Keratinocyte (primary cell): ENCODE results near the gene MESP2. TPM values are rescaled to one million over a fixed set of nuclear protein-coding genes. Genes with fewer than 3 reads are reported as not detected.

ENCODE experiments used
- DNase-seq: peaks from one replicate; pipeline ENCODE4 v3.0.0-alpha.2; 2011; ENCODE audit warnings: low read depth, missing footprints, low spot score
- FAIRE-seq: peaks from 2 replicates; lab custom pipeline; 2011; peaks lifted over from hg19 to GRCh38; lab: Jason Lieb, UNC
- H2AFZ ChIP-seq: 2 replicates; pipeline ENCODE4 v1.6.0; 2012; ENCODE audit warnings: low read length, control low read depth, inconsistent platforms; ENCODE audit not compliant: control insufficient read depth
- H3K27ac ChIP-seq: 2 replicates; pipeline ENCODE4 v1.5.1; 2011; ENCODE audit warnings: low read length; ENCODE audit not compliant: control insufficient read depth, insufficient read depth
- H3K27me3 ChIP-seq: 3 replicates; pipeline ENCODE4 v1.6.0; 2011; ENCODE audit warnings: low read length; ENCODE audit not compliant: control insufficient read depth, insufficient read depth; ENCODE audit errors: extremely low read depth
- H3K36me3 ChIP-seq, 2 experiments: 2 replicates in 1 of 2; 3 replicates in 1 of 2; pipeline ENCODE4 v1.5.1; 2011; ENCODE audit warnings: low read length in 2 of 2, mild to moderate bottlenecking in 1 of 2; ENCODE audit not compliant: control insufficient read depth in 2 of 2, insufficient read depth in 2 of 2; ENCODE audit errors: extremely low read depth in 1 of 2
- H3K4me1 ChIP-seq: 3 replicates; pipeline ENCODE4 v1.5.1; 2011; ENCODE audit warnings: low read length; ENCODE audit not compliant: control insufficient read depth, insufficient read depth; ENCODE audit errors: extremely low read depth
- H3K4me2 ChIP-seq: 3 replicates; pipeline ENCODE4 v1.6.0; 2011; ENCODE audit warnings: low read depth, low read length; ENCODE audit not compliant: control insufficient read depth, insufficient read depth; ENCODE audit errors: extremely low read depth
- H3K4me3 ChIP-seq, 3 experiments: fragments of 200-600 bp in 1 of 3; sonication (generic) in 1 of 3; 2 replicates in 2 of 3; 3 replicates in 1 of 3; pipeline ENCODE4 v1.5.1; 2011 to 2016; ENCODE audit warnings: low read length in 3 of 3, mild to moderate bottlenecking in 3 of 3, control low read depth in 2 of 3, inconsistent platforms in 1 of 3, low read depth in 1 of 3, mixed read lengths in 1 of 3, mixed run types in 1 of 3, moderate library complexity in 1 of 3; ENCODE audit not compliant: control insufficient read depth in 2 of 3, insufficient read depth in 2 of 3; ENCODE audit errors: extremely low read depth in 1 of 3
- H3K79me2 ChIP-seq: 2 replicates; pipeline ENCODE4 v1.6.0; 2012; ENCODE audit warnings: low read length; ENCODE audit not compliant: control insufficient read depth, insufficient read depth
- H3K9ac ChIP-seq: 3 replicates; pipeline ENCODE4 v1.6.0; 2011; ENCODE audit warnings: low read length; ENCODE audit not compliant: control insufficient read depth, insufficient read depth; ENCODE audit errors: extremely low read depth
- H3K9me1 ChIP-seq: 3 replicates; pipeline ENCODE4 v1.6.0; 2011; ENCODE audit warnings: low read length; ENCODE audit not compliant: control insufficient read depth, insufficient read depth; ENCODE audit errors: extremely low read depth
- H3K9me3 ChIP-seq: 2 replicates; pipeline ENCODE4 v1.5.1; 2012; ENCODE audit warnings: low read depth, low read length; ENCODE audit not compliant: control insufficient read depth
- H4K20me1 ChIP-seq: 3 replicates; pipeline ENCODE4 v1.6.0; 2011; ENCODE audit warnings: low read length; ENCODE audit not compliant: control insufficient read depth, insufficient read depth; ENCODE audit errors: extremely low read depth
- CTCF ChIP-seq, 3 experiments: IDR thresholded peaks in 1 of 3; conservative IDR thresholded peaks in 1 of 3; optimal IDR thresholded peaks in 1 of 3; 2 replicates in 2 of 3; 3 replicates in 1 of 3; pipeline versions ENCODE3 to v1.5.1; 2011; ENCODE audit warnings: low read length in 3 of 3, mild to moderate bottlenecking in 3 of 3, moderate library complexity in 2 of 3, control low read depth in 1 of 3, inconsistent platforms in 1 of 3; ENCODE audit not compliant: insufficient read depth in 2 of 3; ENCODE audit errors: extremely low read depth in 1 of 3
- EZH2 ChIP-seq: IDR thresholded peaks from one replicate; pipeline ENCODE4 v1.6.1; 2012; ENCODE audit warnings: inconsistent platforms, mild to moderate bottlenecking, low read length, moderate library complexity
- dilution Hi-C: fragments of 300-500 bp; cut with MboI; formaldehyde crosslinking; loops from one replicate; pipeline ENCODE4 v1.7.0; 2020; ENCODE audit warnings: low sequenced_read_pairs; ENCODE audit not compliant: extremely low pct_ligation_motif_present
- polyA plus RNA-seq, 5 experiments: library from polyadenylated mRNA; depleted of rRNA in 3 of 5; stranded (reverse) in 3 of 5; stranded (forward) in 1 of 5; unstranded in 1 of 5; fragments of >200 nt; gene quantifications; 1 replicate in 1 of 5; 2 replicates in 3 of 5; 3 replicates in 1 of 5; pipeline versions ENCODE4 v1.2.1 to v1.2.3, GENCODE V29; 2011 to 2012; ENCODE audit warnings: missing spikeins in 2 of 5, low read depth in 1 of 5, low replicate concordance in 1 of 5

MESP2 gene
- polyA plus RNA-seq, 1 donor (not counting 4 experiments of a cell fraction or from before 2014, with no cell fraction given) = 0.39 TPM

GRCh38 chr15:89784686-89784960 lies 8.5 kb downstream of the MESP2 start:
- Histone ChIP-seq H3K79me2 (no peaks in the 10 kb centered on the region), H3K36me3 (no peaks in the 10 kb centered on the region), H3K27ac (no peak overlapping the region), H3K4me2 (no peak overlapping the region), H3K9ac (no peak overlapping the region), H3K4me3 (no peak overlapping the region), H4K20me1 (no peaks in the 10 kb centered on the region), H3K4me1 (peaks cover 31% of the 10 kb centered on the region), H3K9me1 (peaks cover 2% of the 10 kb centered on the region), H3K9me3 (no peaks in the 10 kb centered on the region), H3K27me3 (no peaks in the 10 kb centered on the region), H2AFZ (no peak overlapping the region)
- TF ChIP-seq CTCF (optimal IDR thresholded peaks at IDR 0.05 in 1 of 3, IDR thresholded peaks at IDR 0.05 in 1 of 3, conservative IDR thresholded peaks at IDR 0.05 in 1 of 3; ENCODE audit: extremely low read depth in 1 of 3, insufficient read depth in 2 of 3, low read length in 3 of 3) (no peak), EZH2 (no peak)
- dilution Hi-C loops = no loop called here
- DNase-seq = no peak
- FAIRE-seq = no peak

GRCh38 chr15:89785064-89785773 lies 9.1 kb downstream of the MESP2 start:
- no peaks in the 10 kb centered on the region for H3K36me3 ChIP-seq
- TF ChIP-seq EZH2 = no peak
- no peak for TF ChIP-seq CTCF (optimal IDR thresholded peaks at IDR 0.05 in 1 of 3, IDR thresholded peaks at IDR 0.05 in 1 of 3, conservative IDR thresholded peaks at IDR 0.05 in 1 of 3; ENCODE audit: extremely low read depth in 1 of 3, insufficient read depth in 2 of 3, low read length in 3 of 3)
- no peak overlapping the region for H3K27ac ChIP-seq
- no peak overlapping the region for H3K9ac ChIP-seq
- H3K4me3 ChIP-seq = no peak overlapping the region
- no peaks in the 10 kb centered on the region for H3K9me3 ChIP-seq
- peaks cover 2% of the 10 kb centered on the region for H3K9me1 ChIP-seq
- no peak overlapping the region for H3K4me2 ChIP-seq
- dilution Hi-C loops = no loop called here
- H3K79me2 ChIP-seq = no peaks in the 10 kb centered on the region
- DNase-seq = no peak
- H2AFZ ChIP-seq = peak overlapping the region; percentile 23
- no peaks in the 10 kb centered on the region for H3K27me3 ChIP-seq
- no peaks in the 10 kb centered on the region for H4K20me1 ChIP-seq
- no peak for FAIRE-seq
- H3K4me1 ChIP-seq = peaks cover 28% of the 10 kb centered on the region
